Measurements from ENCODE around the gene TNRC6C.
A peak's percentile ranks its signal among the peaks of the same experiment; 100 is the strongest.

Gene TNRC6C, protein sequence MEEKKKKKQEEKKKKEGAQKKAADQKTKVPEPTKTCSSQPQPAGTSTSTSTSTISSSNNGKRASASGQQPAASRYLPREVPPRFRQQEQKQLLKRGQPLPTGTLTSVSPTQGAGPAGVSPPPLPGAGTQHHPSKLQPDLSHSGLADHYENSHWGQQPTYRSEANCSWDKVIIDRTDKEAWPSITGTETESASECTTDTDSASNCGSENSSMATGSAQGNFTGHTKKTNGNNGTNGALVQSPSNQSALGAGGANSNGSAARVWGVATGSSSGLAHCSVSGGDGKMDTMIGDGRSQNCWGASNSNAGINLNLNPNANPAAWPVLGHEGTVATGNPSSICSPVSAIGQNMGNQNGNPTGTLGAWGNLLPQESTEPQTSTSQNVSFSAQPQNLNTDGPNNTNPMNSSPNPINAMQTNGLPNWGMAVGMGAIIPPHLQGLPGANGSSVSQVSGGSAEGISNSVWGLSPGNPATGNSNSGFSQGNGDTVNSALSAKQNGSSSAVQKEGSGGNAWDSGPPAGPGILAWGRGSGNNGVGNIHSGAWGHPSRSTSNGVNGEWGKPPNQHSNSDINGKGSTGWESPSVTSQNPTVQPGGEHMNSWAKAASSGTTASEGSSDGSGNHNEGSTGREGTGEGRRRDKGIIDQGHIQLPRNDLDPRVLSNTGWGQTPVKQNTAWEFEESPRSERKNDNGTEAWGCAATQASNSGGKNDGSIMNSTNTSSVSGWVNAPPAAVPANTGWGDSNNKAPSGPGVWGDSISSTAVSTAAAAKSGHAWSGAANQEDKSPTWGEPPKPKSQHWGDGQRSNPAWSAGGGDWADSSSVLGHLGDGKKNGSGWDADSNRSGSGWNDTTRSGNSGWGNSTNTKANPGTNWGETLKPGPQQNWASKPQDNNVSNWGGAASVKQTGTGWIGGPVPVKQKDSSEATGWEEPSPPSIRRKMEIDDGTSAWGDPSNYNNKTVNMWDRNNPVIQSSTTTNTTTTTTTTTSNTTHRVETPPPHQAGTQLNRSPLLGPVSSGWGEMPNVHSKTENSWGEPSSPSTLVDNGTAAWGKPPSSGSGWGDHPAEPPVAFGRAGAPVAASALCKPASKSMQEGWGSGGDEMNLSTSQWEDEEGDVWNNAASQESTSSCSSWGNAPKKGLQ (N-terminal part only)

DNA sequence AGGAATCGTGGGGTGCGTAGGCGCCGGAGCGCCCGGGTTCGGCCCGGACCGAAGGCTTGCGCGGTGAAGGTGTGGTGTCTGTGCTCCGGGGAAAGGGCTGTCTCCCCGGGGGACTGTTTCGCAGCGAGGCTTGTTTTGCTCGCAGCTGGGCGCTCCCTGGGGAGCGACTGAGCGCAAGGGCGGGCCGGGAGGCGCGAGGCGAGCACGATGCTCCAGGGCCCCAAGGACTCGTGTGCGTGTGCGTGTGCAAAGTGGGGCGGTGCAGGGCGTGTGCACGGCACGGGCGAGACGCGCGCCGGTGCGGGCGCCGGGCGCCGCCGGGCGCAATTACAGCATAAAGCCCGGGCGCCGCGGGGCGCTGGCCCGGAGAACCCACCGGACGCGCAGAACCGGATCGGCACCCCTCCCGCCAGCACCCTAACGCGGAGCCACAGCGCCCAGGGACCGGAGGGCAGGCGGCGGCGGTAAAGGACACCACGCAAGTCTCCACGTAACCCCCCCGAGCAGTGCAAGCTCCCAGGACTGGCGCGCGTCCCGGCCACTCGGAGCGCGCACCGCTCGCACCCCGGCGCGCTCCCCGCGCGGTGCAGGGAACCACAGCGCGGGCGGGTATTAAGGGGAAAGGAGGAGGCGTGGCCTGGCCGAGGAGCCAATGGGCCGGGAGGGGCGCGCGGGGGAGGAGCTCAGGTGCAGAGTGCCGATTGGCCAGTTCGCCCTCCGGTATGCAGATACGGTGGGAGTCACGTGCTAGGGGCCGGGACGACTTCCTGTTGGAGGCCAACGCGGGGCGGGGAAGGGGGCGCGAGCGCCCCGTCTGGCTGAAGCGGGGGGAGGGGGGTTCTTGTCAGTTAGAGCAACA is at the start of gene TNRC6C:
Gene TNRC6C (plus strand): TSS at position 847 of the 859 bp plus-strand sequence. CDS start 45,504 bp downstream, outside the sequence.
- DNase-seq = peak; percentile 100

DNA sequence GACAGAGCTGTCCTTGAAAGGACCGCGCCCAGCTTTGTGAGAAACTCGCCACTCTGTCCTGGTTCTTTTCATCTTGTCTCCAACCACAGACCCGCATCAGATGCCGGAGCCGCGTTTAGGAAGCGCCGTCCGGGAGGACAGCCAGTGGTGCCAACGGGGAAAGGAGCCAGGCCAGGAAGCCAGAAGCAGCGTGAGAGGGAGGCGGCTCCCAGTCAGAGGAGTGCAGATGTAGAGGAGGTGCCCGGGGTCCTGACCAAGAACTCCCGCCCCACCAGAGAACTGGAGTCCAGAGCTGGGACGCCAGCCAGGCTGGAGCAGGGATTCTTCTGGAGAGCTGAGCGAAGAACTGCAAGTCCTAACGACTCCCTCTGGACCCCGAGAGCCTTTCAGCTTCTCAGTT is 49.3 kb upstream of the TNRC6C start:
- no peak for DNase-seq

DNA sequence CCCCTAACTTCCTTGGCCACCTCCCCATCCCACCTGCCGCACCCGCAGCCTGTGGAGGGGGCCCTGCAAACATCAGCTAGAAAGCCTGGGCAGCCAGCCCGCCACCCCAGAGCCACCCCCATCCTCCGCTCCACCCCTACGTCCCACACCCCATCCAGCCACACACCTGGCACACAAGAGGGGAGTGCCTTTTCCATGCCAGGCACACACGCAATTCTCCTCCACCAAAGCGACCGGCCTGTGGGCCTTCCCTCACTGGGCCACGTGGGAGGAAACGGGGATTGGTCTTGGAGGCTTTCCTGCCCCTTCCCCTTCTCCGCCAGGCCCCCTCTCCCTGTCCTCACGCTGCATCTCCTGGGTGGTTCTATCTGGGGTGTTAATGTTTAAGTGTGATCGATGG is 48.7 kb upstream of the TNRC6C start:
- DNase-seq = no peak

DNA sequence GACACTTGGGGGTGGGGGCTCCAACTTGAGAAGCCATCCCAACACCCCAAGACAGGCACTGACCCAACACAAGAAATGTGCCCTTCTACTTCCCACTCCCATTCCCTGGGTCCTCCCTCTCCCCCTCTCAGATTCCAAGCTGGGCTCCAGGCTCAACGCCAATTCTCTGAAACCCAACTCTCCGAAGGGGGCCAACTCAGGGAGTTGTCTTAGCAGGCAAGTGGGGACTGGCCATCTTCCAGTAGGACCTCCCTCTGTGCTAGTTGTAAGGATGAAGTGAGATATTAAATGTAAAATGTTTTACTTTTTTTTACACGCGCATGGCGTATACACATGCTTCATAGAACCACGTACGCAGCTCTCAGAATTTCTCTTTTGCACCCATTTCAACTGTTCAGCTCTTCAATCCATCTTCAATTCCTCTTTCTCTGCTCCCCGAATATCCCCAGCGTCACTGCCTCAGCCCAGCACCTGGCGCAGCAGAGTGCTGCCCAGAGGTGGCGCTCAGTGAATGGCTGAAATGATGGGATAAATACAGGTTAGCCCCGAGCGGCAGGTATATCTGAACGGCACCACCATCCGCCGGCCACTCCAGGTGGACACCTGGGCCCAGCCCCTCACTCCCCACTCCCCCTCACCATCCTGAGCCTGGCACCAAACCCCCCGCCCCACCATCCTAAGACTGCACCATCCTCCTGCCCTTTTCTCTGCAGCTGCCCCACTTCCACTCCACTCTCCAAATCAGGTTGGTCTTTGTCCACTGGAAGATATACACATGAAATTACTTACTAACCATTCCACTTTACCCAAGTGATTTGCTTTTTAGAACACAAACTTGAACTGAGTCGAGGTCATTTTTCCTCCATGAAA is 43.9 kb upstream of the TNRC6C start:
- no peak for DNase-seq

DNA sequence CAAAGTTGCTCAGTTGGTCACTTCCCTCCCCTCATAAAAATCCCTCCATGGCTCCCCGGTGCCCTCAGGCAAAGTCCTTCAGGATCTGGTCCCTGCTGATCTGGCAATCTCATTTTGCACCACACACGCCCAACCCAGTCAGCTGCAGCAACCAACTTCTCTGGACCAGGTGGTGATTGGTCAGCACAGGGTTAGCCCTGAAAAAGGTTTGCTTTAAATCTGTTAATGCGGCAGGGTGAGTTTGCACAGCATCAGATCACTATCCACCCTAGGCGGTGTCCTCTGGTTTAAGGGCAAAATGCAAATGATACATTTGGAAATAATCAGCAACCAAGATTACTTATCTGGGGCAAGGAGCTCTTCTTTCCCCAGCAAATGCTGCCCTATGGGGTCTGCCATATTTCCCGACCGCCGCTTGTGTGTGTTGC is 42.9 kb upstream of the TNRC6C start:
- no peak for DNase-seq

DNA sequence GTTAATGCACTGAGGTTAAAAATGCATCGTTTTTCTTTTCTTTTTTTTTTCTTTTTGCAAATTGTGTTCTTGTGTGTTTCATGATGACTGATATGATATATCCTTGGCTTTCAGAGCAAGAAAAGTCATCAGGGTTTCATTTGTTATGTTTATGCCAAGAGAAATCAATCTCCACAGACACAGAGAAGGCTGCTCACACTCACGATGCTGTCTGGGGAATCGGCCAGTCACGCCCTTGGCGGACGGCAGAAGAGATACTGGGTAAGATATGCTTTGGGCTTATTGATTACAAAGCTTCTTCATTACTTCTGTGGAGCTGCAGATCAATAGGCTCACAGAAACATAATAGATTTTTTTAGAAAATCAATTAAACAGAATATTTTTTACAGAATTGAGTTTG is 42.2 kb upstream of the TNRC6C start:
- no peak for DNase-seq

DNA sequence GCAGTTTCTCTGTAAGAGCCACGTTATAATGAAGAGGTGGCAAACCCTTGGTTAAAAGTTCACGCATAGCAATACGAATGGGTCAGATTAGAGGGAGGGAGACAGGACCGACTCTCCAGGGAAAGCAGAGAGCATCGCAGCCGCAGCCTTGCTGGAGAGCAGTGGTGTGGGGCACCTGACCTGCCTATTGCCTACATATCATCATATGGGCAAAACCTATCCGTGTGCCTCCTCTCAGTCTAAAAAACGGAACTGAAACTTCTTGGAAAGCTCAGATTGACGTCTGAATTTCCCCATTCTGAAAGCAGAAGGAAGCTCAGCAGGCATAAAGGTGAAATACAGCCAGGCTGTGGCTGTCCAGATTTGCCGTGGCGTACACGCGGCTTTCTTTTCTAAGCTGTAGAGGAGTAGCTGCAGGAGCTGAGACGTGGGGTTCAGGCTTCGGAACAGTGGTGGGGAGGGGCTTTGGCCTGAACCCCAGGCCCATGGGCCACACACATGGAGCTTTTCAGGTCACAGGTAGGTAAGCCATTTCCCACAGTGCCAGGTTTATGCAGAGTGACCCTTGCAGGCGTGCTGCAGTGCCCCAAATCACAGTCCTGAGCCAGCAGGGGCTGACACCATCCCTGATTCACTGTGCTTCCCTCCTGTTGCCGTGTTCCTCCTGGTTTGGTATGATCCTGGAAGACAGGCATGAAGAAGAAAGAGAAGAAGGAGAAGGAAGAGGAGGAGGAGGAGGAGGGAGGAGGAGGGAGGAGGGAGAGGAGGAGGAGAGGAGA is 41.6 kb upstream of the TNRC6C start:
- DNase-seq = no peak

DNA sequence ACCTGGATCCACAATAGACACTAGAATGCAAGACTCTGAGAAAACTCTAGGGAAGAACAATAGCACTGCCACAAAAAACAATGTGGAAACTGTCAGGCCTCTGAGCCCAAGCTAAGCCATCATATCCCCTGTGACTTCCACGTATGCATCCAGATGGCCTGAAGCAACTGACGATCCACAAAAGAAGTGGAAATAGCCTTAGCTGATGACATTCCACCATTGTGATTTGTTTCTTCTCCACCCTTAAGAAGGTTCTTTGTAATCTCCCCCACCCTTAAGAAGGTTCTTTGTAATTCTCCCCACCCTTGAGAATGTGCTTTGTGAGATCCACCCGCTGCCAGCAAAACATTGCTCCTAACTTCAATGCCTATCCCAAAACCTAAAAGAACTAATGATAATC is 39.2 kb upstream of the TNRC6C start:
- DNase-seq = peak; percentile 26

DNA sequence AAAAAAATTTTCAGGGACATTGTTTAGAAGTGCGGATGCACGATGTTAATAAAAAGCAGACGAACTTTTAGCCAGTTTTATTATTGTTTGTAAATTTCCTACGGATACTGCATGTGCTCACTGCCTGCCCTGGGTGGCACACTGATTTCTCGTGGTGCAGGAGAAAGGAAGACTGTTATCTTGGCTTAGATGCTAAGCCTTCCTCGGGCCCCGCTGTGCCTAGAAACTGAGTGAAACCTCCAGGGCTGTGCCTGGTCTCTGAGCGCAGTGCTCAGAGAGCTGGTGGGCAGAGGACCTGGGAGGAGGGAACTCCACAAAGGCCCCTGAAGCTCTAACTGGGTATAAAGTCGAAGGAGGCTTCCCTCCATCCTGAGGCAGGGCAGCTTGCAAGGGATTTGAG is 35.4 kb upstream of the TNRC6C start:
- DNase-seq = no peak

DNA sequence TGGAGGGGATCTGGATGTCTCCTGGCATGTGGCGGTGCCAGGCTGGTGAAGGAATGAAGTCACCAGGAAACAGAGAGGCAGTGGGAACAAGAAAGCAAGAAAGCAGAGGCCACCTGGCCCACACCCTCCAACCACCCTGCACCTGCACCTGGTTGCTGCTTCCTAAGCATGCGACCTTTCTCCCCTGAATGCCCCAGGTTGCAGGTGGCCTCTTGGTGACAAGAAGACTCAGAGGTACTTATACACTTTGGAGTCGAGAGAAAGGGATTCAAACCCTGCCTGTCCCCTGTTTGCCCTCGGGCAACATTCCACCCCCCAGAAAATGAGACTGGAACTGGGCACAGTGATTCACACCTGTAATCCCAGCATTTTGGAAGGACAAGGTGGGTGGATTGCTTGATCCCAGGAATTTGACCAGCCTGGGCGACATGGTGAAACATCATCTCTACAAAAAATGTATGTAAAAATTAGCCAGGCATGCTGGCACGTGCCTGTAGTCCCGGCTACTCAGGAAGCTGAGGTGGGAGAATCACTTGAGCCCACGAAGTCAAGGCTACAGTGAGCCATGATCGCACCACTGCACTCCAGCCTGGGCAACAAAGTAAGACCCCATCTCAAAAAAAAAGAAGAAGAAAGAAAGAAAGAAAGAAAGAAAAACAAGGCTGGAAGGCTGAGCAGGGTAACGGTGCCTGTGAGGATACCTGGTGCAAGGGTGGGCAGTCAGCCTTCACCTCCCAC is 34.6 kb upstream of the TNRC6C start:
- DNase-seq = no peak

DNA sequence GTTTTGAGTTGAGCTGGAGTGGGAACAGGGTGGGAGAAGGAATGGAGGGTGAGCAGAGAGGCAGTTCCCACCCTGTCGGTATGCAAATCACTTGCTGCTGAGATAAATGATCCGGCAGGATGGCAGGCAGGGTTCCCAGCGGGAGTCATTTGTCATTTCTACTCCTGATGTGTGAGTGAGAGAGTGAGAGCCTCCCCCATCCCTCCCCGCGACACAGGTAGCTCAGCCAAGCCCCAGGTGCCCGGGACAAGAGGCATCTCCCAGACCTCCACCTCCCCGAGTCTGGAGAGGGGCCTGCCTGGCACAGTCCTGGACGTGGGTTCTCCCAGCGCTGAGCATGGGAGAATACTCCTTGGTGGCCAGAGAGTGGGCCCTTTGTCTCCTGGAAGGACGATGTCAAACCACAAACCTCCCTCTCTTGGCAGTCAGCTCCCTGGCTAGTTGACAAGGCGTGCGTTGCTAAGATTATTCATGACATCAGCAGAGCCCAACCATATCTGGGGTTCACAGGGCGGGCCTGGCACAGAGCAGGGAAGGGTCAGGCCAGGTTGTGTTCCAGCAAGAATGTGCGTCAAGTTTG is 33.7 kb upstream of the TNRC6C start:
- DNase-seq = no peak

DNA sequence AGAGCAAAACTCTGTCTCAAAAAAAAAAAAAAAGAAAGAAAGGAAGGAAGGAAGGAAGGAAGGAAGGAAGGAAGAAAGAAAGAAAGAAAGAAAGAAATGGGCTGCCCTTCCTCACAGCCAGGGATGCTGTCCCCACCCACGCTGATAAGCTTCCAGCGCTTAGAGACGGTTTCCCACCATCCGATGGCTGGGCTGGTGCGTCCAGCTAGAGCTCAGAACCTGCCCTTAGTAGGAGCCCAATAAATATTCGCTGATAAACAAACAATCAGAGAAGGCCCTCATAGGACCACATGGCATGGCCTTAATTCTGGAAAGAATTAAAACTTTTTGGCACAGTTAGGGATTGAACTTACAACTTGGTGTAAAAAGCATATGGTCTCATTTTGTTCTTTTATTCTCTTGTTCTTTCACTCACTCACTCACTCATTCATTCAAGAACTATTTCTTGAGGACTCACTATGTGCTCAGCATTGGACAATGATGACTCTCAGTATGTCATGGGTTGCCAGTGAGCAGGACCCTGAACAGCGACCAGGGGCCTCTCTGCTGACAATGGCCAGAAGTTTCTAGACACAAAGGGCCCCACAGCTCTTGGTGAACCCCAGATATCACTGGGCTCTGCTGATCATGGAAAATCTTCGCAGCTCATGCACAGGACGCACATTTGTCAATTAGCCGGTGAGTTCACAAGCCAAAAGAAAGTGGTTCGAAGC is 32.5 kb upstream of the TNRC6C start:
- DNase-seq = no peak

DNA sequence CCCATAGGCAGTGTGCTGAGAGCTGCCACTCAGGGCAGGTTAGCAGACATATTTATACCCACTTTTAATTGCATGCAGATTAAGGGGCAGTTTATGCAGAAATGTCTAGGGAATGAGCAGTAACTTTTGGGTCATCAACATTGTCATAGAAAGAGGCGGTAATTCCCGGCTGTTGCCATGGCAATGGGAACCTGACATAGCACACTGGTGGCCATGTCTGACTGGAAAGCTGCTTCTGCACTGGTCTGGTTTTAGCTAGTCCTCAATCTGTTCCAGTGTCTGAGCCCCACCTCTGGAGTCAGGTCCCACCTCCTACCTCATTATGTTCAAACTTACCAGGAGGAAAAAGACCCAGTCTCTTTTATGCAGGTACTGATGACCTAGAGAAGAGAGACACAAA is 31.5 kb upstream of the TNRC6C start:
- no peak for DNase-seq

DNA sequence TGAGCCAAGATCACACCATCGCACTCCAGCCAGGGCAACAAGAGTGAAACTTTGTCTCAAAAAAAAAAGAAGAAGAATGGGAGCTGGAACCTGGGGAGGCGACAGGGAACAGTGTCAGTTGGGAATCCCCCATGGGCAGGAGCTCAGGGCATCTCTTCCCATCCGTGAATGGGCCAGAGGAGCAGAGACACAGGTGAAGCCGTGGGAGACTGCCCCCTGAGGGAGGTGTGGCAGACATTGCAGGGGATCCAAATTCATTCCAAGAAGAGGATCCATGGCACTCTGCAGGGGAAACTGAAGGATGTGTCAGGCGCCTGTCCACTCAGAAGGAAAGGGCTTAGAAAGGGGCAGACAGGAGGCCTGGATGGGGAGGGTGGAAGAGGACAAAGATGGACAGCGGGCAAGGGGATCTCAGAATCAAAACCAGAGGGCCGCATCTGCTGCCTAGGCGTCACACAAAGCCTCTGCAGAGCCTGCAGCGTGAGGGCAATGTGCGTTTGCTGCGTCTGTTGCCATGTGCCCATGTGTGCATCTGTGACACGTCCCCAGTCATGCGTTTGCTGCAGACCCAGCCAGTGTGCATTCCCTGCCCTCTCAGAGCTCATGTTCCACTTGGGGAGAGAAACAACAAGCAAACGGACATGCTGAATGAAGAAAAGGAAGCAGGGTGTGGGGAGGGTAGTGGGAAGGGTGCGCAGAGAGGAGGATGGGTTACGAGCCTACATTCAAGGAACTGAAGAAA is 30.6 kb upstream of the TNRC6C start:
- DNase-seq = no peak

DNA sequence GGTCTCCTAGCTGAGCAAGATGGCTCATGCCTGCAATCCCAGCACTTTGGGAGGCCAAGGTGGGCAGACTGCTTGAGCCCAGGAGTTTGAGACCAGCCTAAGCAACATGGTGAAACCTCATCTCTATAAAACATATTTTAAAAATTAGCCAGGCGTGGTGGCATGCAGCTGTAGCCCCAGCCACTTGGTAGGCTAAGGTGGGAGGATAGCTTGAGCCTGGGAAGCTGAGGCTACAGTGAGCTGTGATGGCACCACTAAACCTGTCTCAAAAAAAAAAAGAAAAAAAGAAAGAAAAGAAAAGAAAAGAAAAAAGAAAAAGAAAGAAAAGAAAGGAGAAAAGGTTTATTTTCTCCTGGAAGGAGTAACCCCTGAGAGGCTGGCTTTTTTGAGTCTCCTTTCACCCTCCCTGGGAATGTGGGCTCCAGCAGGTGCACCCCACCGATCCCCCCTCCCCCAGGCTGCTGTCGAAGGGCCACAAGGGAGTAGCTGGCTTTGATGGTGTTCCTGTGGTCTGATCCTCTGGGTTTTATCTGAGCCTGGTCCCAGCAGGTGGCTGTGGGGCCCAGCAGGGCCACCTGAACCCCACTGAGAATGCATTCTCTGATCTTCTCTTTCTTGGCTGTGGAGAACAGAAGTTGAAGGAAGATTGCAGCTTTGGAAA is 29.9 kb upstream of the TNRC6C start:
- no peak for DNase-seq

DNA sequence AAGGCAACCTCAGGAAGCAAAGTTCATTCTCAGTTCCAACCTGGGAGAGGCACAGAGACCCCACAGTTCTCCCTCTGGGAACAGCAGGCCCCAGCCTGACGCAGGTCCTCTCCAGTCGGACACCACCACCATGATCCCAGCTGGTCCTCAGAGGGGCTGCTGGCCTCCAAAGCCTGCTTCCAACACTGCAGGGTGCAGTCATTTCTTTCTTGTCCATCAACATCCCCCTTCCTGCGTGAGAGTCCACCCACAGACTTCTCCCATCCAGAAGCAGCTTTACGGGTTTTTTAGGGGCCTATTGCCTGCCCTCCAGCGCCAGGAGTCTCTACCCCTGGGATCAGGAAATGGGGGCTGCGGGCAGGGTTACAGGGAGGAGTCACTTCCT is 29.3 kb upstream of the TNRC6C start:
- DNase-seq = no peak

DNA sequence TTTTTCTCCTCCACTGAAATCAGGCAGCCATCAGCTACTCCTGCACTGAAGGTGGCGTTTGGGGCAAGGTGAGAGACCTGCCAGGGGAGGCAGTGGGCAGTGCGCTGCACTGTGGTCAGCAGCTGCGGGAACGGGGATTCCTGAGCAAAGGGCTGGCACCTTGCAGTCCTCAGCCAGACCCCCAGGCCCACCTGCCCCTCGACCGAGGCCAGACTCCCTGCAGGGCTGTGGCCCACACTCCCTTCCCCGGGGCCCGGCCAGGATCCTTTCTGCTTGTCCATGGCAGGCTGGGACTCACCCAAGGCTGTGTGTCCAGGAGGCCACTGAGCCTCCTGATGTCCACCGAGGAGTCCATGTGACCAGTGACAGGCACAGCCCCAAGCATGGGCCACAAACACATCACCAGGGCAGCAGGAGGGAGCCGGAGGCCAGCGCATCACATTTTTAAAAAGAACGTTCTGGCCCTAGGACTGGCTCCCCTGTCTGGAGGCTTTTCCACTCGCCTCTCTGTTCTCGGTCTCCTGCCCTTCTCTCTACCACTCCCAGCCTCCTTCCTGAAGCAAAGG is 28.5 kb upstream of the TNRC6C start:
- DNase-seq = no peak
